ENCODE measurements around the gene PRKCA.

GRCh38 chr17:66310528-66311148 is 8.2 kb downstream of the PRKCA start:
- TF ChIP-seq, protein P1, sequence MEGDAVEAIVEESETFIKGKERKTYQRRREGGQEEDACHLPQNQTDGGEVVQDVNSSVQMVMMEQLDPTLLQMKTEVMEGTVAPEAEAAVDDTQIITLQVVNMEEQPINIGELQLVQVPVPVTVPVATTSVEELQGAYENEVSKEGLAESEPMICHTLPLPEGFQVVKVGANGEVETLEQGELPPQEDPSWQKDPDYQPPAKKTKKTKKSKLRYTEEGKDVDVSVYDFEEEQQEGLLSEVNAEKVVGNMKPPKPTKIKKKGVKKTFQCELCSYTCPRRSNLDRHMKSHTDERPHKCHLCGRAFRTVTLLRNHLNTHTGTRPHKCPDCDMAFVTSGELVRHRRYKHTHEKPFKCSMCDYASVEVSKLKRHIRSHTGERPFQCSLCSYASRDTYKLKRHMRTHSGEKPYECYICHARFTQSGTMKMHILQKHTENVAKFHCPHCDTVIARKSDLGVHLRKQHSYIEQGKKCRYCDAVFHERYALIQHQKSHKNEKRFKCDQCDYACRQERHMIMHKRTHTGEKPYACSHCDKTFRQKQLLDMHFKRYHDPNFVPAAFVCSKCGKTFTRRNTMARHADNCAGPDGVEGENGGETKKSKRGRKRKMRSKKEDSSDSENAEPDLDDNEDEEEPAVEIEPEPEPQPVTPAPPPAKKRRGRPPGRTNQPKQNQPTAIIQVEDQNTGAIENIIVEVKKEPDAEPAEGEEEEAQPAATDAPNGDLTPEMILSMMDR (IDR thresholded peaks at IDR 0.05; ENCODE audit: insufficient read depth, low read length), result no peak
- TF ChIP-seq POLR2AphosphoS5 (IDR thresholded peaks at IDR 0.05; ENCODE audit: low read depth) (no peak), REST (IDR thresholded peaks at IDR 0.05; ENCODE audit: insufficient replicate concordance, low read depth) (no peak), GABPA (IDR thresholded peaks at IDR 0.05; ENCODE audit: low read depth) (no peak)

All from HL-60 (cell line).